Inflammatory macrophage treated with lipopolysaccharide for 4 hours (primary cell): Measurements from ENCODE around the gene ZNF394.
"Not testable (repeated sequence)": the region's sequence is repeated elsewhere in the genome, so short reads cannot be mapped to it uniquely, and the experiment has no call there.

ENCODE experiments used
- DNase-seq: peaks from one replicate; pipeline ENCODE4 v3.0.0-alpha.2; 2020

The ZNF394 gene

DNA sequence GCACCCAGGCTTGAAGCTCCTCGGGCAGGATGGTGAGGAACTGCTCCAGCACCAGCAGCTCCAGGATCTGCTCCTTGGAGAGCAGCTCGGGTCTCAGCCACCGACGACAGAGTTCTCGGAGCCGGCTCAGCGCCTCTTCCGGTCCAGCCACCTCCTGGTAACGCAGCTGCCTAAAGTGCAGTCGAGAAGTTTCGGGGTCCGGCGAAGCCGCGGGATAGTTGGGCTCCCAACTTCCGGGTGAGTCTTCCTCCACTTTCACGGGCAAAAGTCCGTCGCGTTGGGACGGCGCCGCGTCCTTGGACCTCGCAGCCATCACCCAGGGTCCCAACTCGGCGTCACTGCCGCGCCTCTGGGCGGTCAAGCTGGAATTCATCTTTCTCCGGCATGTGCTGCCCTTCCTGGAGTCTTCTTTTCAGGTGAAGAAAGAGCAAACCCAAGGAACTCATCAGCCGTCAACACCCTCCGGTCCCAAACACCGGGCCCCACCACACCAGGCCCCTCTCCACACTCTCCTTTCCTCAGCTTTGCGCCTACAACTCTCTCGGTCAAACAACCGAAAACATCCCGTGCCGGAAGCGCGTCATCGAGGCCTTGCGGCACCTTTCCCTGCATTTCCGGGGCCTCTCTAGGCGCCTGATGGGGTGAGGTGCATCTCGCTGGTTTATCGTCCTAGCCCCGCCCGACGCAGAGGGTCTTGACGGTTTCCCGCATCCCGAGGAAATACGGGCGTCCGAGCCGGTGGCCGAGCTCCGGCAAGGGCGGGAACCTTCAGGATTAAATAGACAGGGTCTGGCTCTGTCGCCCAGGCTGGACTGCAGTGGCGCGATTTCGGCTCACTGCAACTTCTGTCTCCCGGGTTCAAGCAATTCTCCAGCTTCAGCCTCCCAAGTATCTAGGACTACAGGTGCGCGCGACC, at the start of gene ZNF394:
TSS of gene ZNF394 (minus strand) at position 561 of the 916 bp plus-strand sequence. CDS start at position 373, 188 bp downstream.
- peak; percentile 93 for DNase-seq

DNA sequence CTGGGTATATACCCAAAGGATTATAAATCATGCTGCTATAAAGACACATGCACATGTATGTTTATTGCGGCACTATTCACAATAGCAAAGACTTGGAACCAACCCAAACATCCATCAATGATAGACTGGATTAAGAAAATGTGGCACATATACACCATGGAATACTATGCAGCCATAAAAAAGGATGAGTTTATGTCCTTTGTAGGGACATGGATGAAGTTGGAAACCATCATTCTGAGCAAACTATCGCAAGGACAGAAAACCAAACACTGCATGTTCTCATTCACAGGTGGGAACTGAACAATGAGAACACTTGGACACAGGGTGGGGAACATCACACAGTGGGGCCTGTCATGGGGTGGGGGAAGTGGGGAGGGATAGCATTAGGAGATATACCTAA, 49.5 kb upstream of the ZNF394 start:
- DNase-seq, result not testable (repeated sequence)

DNA sequence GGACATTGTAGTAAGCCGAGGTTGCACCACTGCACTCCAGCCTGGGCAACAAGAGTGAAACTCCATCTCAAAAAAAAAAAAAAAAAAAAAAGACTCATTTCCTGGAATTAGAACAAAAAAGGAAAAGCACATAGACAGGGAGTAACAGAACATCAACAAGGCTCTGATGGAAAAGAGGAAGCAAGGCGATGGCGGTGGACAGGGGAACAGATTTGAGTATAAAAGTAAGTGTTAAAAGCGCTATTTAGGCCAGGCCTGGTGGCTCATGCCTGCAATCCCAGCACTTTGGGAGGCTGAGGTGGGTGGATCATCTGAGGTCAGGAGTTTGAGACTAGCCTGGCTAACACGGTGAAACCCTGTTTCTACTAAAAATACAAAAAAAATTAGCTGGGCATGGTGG, 45.2 kb upstream of the ZNF394 start:
- DNase-seq, result not testable (repeated sequence)

DNA sequence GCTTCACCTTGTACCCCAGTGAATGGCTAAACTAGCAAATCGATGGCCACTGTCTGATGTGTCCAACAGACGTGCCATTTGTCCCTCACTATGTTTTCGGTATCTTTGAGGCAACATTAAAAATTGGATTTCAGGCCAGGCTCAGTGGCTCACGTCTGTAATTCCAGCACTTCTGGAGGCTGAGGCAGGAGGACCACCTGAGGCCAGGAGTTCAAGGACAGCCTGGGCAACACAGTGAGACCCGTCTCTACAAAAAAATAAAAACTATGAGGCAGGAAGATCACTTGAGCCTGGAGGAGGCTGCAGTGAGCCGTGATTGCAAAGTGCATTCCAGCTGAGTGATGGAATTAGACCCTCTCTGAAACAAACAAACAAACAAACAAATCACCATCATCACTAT, 43.8 kb upstream of the ZNF394 start:
- no peak for DNase-seq

DNA sequence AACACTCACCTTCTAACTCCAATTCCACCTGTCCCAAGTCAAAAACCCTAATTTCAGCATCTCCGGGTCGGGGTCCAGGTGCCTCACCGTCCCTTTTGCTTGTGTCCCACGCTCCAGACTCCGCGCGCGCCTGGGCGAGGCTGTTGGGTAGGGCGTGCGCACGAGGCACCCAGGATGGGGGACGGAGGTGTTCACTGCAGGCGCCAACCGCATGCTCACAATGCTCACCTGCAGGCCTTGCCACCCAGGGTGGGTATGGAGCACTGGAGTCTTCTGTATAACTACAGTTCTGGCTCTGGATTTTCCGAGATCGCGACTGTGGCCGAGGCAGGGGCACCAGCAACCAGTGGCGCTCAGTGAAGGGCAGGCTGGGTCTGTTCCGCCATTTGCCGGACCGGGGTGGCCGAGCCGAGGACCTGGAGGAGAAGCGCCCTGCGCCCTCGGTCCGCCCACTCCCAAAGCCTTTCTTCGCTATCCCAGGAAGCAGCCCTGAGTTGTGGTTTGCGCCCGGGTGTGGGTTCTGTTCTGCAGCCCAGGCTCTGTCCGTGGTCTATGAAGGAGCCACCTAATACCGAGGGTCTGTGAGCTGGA, 43.1 kb upstream of the ZNF394 start:
- DNase-seq, result no peak

DNA sequence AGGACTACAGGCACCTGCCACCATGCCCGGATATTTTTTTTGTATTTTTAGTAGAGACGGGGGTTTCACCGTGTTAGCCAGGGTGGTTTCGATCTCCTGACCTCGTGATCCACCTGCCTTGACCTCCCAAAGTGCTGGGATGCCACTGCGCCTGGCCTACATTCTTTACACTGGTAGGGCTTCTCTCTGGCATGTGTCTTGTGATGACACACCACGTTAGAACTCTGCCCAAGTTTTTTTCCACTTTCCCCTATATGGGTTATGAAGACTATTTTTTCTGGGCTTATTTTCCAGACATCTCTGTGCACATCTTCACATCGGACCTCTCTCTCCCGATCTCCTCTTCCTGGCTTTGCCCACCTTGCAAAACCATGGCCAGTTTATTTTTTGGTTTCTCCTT, 41.1 kb upstream of the ZNF394 start:
- DNase-seq, result no peak

DNA sequence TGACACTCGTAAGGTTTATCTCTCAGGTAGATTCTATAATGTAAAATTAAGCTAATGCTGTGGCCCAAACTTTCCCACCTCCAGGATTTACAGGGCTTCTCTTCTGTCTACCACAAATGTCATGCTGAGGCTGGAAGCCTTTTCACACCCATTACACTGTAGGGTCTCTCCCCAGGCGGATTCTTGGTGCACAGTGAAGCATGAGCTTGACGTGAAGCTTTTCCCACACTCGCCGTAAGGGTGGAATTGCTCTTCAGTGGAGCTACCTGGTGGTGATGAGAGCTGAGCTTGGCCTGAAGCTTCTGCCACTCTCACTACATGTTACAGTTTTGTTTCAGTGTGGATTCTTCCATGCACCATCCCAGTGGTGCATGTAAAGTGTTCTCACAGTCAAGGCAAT, 40.5 kb upstream of the ZNF394 start:
- no peak for DNase-seq

DNA sequence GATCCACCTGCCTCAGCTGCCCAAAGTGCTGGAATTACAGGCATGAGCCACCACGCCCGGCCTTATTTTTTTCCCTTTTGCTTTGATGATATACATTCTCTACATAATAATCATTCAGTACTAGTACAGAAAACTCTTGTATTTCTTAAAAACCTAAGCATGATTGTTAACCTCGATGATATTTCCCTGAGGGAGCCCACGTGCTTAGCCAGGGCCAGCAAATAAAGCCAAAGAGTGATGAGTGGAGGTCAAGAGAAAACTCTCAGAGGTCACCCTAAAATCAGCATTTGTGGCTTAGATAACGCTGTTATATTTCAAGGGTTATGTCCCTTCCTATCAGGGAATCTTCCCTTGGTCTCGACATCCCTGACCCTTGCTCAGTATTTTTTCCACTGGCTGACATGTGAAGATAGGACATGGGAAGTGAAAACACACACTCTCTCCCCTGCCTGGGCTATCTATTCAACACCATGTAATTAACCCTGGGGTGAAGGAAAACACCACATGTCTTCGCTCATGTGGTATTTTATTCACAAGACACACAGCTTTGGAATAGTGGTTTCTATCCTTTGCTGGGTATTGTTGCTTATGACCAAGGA, 39.2 kb upstream of the ZNF394 start:
- DNase-seq, result no peak

DNA sequence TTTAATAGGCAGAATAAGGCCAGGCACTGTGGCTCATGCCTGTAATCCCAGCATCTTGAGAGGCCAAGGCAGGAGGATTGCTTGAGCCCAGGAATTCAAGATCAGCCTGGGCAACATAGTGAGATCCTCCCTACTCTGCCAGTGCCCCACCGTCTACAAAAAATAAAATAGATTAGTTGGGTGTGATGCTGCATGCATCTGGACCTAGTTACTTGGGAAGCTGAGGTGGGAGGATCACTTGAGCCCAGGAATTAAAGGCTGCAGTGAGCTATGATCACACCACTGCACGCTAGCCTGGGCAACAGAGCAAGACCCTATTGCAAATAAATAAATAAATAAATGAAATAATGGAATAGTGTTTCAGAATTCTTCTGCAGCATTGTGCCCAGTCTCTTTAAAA, 35.6 kb upstream of the ZNF394 start:
- no peak for DNase-seq

DNA sequence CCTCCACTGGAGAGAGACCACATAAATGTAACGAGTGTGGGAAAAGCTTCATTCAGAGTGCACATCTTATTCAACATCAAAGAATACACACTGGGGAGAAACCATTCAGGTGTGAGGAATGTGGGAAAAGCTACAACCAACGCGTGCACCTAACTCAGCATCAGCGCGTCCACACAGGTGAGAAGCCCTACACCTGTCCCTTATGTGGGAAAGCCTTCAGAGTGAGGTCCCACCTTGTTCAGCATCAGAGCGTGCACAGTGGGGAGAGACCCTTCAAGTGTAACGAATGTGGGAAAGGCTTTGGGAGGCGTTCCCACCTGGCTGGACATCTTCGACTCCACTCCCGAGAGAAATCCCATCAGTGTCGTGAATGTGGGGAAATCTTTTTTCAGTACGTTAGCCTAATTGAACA, 31.3 kb upstream of the ZNF394 start:
- no peak for DNase-seq

DNA sequence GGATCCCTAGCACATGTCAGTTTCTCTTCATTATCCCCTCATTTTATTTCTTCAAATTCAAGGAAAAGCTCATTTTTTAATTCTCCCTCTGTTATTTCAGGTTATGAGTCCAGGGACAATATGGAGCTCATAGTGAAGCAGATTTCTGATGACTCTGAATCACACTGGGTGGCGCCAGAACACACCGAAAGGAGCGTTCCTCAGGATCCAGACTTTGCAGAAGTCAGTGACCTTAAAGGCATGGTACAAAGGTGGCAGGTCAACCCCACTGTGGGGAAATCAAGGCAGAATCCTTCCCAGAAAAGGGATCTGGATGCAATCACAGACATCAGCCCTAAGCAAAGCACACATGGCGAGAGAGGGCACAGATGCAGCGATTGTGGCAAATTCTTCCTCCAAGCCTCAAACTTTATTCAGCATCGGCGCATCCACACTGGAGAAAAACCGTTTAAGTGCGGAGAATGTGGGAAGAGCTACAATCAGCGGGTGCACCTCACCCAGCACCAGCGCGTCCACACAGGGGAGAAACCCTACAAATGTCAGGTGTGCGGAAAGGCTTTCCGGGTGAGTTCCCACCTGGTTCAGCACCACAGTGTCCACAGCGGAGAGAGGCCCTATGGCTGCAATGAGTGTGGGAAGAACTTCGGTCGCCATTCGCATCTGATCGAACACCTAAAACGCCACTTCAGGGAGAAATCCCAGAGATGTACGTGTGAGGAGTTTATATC, 25.8 kb upstream of the ZNF394 start:
- peak; percentile 40 for DNase-seq

DNA sequence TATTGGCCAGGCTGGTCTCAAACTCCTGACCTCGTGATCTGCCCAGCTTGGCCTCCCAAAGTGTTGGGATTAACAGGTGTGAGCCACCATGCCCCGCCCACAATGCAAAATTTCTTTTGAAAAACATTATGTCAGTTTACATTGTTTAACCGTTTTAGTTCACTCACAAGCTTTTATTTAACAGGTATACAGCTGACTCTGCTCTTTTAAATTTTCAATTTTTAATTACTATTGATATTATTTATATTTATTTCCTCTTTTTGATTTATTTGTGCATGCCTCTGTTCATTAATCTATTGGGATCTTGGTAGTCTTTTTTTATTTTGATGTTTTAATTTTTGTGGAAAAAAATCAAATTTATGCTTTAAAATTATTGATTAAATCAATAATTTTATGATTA, 21.3 kb upstream of the ZNF394 start:
- no peak for DNase-seq

DNA sequence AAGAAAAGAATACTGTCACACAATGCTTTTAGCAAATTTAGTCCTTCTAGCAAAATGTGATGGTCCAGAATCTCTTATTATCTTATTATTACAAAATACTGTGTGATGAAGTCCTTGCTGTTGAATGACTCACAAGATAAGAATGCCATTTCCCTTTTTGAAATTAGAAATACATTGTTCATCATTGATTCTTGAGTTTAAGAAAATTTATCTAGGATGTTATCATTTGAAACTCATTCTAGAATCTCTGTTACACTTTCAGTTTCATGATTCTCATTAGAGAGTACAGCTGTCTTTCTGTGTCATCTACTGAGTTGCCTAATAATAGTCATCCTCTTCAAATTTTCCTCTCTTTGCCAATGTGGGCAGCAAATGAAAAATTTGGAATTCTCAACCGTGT, 14.0 kb upstream of the ZNF394 start:
- peak; percentile 80 for DNase-seq

DNA sequence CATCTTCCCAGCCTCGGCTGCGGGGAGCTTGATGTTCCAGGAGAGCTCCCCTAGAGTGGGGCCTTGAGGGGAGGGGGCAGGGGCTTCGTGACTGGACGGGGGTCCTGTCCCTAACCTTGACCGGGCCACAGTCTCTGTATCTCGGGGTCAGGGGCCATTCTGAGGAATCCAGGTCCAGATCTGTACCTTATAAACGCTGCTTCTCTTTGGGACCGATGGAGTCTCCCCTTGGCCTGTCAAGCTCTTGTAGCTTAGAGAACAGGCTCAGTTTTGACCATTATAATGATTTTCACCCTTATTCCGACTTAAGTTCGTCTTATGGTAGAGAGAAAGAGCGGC, 5.2 kb upstream of the ZNF394 start:
- DNase-seq, result no peak

DNA sequence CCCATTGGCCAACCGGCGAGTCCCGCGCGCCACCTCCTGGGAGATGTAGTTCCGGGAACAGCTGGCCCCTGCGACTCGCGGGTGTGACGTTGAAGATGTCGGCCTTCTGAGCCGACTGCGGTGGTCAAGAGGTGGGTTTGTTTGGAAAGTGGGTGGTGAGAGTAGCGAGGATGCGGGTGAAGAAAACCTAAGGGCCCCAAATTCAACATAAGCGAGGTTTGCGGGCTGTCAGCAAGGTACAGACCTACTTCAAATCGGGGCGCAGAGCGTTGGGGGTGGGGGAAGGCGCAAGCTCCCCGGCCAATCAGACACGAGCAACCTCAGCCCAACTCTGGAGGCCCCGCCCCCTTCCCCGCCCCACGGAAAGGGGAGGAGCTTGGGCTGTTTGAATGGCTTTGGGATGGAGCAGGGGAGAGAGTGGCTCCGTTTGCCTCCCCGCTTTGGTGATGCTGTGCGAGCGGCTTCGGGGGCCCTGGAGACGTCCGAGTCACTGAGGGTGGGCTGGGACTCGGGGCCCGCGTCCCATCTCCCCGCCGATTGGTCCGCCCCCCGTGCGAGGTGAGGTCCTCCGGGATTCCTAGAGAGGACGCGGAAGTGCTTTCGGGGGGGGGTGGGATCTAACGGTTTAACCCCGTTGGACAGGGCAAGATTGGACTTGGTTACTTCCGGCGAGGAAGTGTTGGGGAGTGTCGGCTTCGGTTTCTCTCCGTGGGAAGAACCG, 4.7 kb upstream of the ZNF394 start, which contains the start of gene ZKSCAN5:
TSS of gene ZKSCAN5 (plus strand) at position 60 of the 721 bp plus-strand sequence. CDS start 1,383 bp downstream, outside the sequence.
- peak; percentile 98 for DNase-seq

DNA sequence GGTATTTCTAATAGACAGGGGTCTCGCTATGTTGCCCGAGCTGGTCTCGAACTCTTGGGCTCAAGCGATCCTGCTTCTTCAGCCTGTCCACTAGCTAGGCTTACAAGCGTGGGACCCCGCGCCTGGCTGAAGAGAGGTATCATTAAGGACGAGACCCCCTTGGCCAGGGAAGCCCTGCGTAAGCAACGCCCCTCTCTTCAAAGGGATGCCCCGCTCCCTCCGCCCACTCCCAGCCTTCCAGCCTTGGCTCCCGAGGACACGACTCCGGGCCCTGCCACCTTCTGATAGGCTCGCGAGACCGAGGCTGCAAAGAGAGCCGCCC, 4.2 kb upstream of the ZNF394 start:
- no peak for DNase-seq

DNA sequence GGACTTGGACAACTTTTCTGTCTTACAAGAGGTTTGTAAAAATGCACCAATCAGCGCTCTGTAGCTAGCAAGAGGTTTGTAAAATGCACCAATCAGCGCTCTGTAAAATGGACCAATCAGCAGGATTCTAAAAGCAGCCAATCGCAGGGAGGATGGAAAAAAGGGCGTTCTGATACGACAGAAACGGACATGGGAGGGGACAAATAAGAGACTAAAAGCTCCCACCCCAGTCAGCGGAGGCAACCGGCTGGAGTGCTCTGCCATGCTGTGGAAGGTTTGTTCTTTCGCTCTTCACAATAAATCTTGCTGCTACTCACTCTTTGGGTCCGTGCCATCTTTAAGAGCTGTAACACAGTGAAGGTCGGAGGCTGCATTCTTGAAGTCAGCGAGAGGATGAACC, 1.2 kb upstream of the ZNF394 start:
- DNase-seq, result peak; percentile 7

DNA sequence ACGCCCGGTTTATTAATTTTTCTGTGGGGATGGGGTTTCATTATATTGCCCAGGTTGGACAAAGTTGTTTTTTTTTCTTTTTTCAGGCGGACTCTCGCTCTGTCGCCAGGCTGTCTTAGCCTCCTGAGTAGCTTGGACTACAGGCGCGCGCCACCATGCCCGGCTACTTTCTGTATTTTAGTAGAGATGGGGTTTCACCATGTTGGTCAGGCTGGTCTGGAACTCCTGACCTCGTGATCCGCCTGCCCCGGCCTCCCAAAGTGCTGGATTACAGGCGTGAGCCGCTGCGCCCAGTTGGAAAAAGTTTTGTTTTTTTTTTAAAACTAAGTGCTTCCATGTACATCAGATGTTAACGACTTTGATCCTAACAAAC, 542 bp upstream of the ZNF394 start:
- DNase-seq, result no peak

DNA sequence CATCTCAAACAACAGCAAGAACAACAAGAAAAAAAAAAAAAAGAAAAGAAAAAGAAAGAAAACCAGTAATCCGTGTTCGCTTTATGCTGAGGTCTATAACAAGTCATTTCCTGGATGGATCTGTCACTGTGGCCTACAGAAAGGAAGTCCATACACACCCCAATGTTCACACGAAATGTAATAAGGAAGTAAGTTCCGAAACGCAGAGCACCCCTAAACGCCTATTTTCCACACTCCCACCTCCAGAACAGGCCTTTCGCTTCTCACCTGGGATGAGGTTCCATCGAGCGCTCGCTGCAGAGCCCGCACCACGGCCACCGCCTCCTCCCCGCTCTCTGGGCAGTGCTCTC, 735 bp downstream of the ZNF394 start:
- DNase-seq, result peak; percentile 52

DNA sequence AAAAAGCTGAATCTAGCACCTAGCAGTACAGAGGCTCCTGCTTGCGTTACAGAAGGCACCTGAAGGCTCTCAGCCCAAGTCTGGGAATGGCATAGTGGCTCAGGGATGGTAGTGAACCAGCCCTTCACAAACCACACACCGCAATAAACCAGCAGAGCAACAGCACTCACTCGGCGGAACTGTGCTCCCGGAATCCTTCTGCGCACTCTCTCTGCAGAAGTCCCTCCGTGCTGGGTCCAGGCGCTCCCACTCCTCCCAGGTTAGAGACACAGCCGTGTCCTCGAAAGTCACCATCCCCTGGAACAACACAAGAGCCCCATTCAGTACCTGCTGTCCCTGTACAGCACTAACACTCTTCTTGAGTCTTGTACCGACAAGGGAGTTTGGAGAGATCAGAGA, 1.5 kb downstream of the ZNF394 start:
- no peak for DNase-seq

DNA sequence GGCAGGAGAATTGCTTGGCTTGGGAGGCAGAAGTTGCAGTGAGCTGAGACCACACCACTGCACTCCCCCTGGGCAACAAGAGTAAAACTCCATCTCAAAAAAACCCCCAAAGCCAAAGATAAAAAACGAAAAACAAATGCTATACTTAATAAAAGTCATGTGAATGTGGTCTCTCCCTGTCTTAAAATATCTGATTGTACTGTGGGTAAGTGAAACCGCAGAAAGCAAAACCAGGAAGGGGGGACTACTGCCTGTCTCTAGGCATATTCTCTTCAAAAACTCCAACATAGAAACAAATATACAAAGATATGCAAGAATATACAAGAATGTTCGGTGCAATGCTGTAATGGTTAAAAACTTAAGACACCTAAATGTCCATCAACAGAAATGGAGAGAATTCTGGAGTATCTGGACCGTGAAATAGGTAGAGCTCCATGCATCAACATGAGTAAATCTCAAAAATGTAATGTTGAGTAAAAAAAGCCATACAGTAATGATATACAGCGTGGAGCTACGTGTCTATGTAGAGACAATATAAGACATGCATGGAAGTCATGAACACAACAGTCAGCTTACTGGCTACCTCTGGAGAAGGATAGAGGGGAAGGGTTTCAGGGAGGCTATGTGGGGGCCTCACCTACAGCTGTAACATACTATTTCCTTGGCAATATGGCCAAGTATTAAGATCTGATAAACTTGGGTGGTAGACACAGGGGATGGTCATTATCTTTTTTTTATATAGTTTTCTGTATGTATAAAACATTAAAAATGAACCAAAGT, 2.1 kb downstream of the ZNF394 start:
- DNase-seq, result no peak

DNA sequence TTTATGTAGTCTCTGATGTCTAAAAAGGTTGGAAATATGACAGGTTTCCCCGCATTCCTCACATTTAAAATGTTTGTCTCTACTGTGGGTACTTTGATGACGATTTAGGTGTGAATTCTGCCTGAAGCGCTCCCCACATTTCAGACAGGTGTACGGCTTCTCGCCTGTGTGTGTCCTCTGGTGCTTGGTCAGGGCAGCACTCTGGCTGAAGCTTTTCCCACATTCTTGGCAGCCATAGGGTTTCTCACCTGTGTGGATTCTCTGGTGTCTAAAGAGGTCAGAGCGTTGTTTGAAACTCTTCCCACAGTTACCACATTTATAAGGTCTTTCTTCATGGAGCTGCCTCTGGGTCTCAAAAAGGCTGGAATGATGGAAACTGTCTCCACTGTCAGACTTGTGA, 6.3 kb downstream of the ZNF394 start:
- no peak for DNase-seq
